Right ventricle myocardium inferior (tissue), 1 donor: ENCODE data around the gene CD226. TPM values are rescaled to one million over a fixed set of nuclear protein-coding genes. Genes with fewer than 3 reads are reported as not detected.
"Not testable (repeated sequence)": the region's sequence is repeated elsewhere in the genome, so short reads cannot be mapped to it uniquely, and the experiment has no call there.

Source experiments
- ATAC-seq: fragments of 200-7000 bp; cut with Tn5 transposase; one replicate; pipeline ENCODE4 v1.9.1; 2020; ENCODE audit warnings: mild to moderate bottlenecking, moderate library complexity
- DNase-seq: peaks from one replicate; pipeline ENCODE4 v3.0.0; 2021; ENCODE audit errors: missing footprints
- intact Hi-C: fragments of 100-400 bp; cut with DNase I; formaldehyde crosslinking; loops from one replicate; pipeline ENCODE4 v1.11.0; 2022
- total RNA-seq: library from RNA; stranded (reverse); fragmentation: NEBNext Ultra II Directional; extraction: Animal tissue kit (Norgen Biotek cat#: 25700); gene quantifications from one replicate; pipeline ENCODE4 v1.2.1, GENCODE V29; 2021
- donor health status: DM: no; HTN: yes; CAD: no; lungs with severe emphysema.

CD226 gene
- total RNA-seq, 1 donor from 2014 or later: 0.95 TPM

DNA sequence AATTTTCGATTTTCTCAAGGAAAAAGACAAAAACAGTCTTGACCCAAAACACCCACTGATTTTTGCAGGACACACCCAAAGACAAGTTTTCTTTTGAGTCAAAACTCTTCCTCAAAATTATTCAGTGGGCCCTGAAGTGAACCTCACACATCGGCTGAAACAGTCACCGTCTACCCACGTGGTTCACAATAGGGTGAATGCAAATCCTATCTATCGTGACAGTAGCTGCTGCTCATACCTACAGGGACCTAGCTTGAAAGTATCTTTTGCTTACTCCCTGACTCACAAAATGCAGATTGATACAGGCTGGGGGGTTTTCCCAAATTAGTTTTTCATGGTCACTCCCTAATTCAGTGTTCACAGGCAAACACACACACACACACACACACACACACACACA lies 10.7 kb upstream of the CD226 start:
- ATAC-seq (no peak), DNase-seq (no peak)
- intact Hi-C loops: no loop called here

DNA sequence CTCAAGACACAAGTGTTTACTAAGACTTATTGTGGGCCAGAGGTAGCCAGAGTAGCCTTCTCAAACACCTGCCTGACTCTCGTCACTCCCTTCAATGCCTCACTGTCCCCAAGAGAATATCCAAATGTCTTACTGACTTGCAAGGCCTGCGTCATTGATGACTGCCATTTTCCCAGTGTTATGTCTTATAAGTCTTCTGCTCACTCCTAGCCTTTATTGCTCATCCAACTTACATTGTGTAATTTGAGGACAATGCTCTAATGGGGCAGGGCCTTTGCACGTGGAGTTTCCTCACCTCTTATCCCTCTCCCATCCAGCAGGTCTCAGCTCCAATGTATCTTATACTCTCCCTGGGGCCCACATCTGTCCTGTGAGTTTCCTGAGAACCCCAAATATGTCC lies 10.1 kb upstream of the CD226 start:
- DNase-seq (no peak), ATAC-seq (no peak)
- intact Hi-C loops: no loop called here

DNA sequence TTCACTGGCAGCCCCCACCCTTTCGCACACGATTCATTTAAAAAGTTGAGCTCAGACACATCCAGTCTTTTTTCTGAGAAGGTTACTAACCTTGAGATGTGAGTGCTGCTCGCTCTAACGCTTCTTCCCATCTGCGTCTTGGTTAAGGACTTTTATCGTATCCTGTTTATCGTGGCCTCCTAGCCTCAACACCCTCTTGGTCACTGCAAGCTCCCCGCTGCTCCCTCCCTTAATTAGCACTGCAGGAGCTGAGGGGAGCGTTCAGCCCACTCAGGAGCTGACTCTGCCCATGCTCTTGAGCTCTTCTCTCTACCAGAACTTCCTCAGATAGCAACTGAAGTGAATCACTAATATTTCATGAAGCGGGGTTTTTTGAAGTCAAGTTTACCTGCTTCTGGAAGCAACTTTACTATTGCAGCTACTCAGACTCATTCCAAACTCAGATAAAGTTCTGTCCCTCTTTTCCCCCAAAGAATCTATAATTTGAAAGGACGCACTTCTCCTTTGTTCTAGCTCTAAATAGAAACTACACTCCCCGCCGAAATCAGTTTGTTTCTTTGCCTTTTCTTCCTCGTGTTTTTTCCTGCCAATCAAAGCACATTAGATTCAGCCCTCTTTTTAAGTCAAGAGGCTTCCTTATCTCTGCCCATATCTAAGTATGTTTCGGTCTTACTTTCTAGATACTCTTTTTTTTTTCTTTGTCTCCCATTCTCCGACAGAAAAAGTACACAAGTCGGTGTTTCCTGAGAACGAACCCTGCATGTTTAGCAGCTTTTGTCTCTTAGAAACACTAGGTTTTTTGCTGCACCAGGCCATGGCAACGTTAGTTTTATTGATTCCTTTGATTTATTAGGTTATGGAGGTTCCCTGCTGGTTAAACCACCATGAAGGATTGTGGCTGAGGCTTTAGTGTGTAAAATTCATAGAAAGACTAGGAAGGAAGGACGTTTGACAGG lies 9.3 kb upstream of the CD226 start:
- intact Hi-C loops: no loop called here
- DNase-seq (no peak), ATAC-seq (no peak)

DNA sequence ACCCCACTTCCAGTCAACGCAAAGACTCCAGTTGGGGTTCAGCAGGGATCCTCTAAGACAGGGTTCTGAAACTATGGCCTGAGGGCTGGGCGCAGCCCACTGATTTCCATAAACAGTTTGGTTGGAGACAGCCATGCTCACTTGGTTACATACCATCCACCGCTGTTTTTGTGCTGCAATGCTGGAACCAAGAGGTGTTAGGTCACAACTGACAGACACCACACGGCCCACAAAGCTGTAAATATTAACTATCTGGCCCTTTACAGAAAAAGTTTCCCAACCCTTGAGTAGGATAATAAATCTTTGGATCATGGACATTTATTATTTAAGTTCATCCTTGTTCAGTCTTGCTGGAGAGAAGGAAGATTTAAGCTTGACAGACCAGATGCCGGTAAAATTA lies 8.4 kb upstream of the CD226 start:
- intact Hi-C loops: no loop called here
- ATAC-seq (no peak), DNase-seq (no peak)

DNA sequence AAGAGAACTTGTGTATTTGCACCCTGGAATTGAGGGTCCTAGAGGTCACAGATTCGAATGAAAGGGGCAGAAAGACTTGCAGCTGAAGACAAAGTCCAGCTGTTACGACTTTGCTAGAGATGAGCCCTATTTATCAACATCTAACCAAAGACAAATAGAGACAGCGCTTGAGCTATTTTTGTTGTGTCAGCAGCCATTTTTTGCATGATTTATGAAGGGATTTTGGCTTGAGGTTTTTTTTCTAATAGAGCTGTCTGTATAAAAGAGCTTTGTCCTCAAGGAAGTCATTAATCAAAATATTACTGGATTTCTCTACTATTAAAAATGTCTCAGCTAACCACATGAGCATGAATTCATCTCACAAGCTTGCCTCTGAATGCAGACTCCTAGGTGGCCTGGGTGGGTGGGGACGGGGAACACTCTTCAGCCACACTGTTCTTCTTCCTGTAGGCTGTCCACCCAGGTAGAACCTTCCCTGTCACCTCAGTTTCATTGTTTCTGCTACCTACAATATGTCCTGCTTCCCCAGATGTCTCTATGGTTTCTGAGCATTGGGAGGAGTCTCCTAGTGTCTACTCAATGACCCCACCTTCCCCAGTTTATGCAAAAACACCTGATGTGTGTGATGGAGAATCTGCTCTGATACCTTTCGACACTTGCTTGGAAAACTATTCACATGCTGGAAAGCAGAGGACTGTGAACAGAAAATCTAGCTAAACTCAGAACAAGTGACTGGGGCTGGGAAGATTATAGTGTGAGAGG lies 7.2 kb upstream of the CD226 start:
- DNase-seq (no peak), ATAC-seq (no peak)
- intact Hi-C loops: no loop called here

DNA sequence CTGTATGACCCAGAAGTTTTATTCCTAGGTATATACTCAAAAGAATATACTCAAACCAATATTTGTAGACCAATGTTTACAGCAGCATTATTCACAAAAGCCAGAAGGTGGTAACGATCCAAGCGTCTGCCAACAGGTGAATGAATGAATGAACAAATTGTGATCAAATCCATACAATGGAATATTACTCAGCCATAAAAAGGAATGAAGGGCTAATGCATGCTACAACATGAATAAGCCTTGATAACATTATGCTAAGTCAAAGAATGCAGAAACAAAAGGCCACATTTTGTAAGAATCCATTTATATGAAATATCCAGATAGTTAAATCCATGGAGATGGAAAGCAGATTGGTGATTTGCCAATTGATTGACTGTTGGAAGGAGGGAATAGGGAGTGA lies 5.5 kb upstream of the CD226 start:
- intact Hi-C loops: no loop called here
- DNase-seq (no peak), ATAC-seq (no peak)

DNA sequence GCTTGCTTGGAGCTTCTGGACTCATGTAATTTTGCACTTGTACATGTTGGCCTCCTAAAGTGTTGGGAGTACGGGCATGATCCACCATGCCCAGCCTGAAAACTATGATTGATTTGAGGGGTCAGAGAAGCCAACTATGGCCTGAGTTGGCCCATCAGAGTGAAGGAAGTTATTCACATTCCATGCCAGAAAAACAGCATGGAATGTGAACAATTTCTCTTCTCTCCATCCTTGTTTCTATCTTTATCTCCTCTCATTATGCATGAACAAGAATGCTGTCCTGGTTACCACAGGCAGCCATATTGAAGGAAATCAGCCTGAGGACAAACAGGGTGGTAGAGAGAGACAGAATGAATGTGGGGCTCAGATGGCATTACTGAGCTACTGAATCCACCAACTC lies 3.5 kb upstream of the CD226 start:
- intact Hi-C loops: no loop called here
- ATAC-seq (no peak), DNase-seq (no peak)

DNA sequence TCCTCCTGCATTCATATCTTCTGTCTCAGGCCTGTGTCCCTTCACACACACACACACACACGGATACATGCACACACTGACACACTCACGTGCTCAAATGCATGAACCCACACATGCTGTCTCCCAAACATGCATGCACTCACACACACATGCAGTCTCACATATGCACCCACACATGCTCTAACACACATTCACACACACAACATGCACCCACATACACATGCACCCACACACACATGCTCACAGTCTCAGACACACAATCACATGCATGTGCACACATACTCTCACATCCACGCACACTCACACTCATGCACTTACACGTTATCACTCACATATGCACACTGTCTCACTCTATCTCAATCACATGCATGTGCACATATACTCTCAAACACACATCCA lies 1.9 kb upstream of the CD226 start:
- ATAC-seq (no peak), DNase-seq (no peak)
- intact Hi-C loops: no loop called here

DNA sequence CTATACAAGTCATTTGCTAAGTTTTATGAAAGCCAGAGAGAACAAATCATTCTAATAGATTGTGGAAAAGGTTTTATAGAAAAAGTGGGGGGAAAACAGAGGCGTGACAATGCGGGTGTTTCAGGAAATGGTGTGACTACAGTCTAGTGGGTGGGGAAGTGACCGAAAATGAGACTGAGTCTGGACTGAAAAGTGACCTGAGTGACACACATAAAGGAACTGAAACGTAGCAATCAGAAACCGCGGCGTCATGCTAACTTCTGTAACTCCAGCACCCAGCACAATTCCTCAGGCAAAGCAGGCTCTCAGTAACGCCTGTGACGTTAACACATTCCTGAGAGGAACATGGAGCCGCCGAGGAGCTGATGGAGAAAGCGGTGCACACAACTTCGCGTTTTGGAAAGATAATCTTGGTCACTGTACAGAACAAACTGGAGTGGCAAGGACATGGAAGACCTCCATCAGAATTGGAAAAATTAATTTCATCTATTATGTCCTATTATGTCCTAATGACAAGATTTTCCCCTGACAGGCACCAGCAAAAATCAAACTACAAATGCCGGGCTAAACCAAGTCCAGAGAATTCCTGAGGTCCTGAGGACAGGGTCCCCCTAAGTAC lies 1.4 kb upstream of the CD226 start:
- intact Hi-C loops: no loop called here
- peak; percentile 62 for ATAC-seq

DNA sequence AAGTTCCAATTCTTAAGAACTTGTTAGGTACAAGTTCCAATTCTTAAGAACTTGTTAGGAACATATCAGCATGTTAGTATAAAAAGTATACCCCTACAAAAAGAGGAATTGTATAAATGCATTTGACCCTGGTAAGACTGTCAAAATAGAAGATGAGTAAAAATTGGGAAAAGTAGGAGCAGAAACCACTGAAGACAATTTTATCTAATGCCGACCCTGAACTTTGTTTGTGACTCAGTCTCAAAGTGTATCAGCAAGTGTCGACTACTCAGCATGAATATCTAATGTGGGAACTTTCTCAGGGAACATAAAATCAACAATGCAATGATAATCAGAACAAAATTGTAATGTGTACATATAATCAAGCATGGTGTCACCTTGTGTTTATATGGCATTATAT lies 583 bp upstream of the CD226 start:
- no peak for DNase-seq
- intact Hi-C loops: no loop called here
- no peak for ATAC-seq

More for the DNA sequence above, 1.4 kb upstream of the CD226 start:
- peak; percentile 76 for DNase-seq

DNA sequence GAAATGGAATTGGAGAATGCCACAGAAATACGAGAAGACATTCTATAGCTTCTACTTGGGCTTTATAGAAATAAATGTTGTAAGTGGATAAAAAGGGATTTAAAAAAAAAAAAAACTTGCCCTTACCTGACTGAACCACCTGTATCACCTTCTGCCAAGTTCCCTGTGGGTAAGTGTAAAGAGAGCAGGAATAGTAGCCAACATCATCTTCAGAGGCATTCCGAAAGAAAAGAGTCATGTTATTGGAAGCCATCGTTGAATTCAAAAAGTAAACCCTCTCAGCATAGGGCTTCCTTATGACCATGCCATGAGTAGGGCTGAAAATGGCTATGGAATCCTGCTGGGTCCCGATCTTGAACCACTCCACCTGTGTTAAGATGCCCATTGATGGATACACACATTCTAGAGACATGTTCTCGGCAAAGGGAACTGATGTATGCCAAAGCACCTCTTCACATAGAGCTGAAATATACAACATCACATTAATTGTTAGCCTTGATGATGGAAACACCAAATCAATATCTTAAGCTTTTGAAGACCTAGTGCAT lies 991 bp downstream of the CD226 start:
- ATAC-seq: no peak
- no peak for DNase-seq
- intact Hi-C loops: no loop called here

DNA sequence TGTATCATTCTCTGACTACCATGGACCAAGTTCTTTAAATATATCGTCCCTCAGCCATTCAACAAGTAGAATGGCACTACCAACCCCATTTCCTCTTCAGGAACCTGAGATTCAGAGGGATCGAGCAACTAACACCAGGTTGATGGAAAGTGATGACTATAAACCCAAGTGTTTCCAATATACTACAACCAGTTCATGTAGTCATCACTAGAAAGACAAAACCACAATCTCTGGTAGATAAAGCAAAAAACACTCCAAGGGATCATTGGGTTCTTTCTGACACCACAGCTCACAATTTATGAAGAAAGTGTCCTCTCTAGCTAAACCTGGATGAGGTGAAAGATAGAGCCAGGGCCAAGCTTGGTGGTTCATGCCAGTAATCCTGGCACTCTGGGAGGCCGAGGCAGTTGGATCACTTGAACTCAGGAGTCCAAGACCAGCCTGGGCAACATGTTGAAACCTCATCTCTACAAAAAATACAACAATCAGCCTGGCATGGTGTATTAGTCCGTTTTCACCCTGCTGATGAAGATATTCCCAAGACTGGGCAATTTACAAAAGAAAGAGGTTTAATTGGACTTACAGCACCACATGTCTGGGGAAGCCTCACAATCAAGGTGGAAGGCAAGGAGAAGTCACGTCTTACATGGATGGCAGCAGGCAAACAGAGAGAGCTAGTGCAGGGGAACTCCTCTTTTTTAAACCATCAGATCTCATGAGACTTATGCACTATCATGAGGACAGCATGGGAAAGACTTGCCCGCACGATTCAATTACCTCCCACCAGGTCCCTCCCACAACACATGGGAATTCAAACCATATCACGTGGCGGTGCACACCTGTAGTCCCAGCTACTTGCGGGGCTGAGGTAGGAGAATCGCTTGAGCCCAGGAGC lies 2.2 kb downstream of the CD226 start:
- intact Hi-C loops: no loop called here
- ATAC-seq: no peak
- DNase-seq: no peak

DNA sequence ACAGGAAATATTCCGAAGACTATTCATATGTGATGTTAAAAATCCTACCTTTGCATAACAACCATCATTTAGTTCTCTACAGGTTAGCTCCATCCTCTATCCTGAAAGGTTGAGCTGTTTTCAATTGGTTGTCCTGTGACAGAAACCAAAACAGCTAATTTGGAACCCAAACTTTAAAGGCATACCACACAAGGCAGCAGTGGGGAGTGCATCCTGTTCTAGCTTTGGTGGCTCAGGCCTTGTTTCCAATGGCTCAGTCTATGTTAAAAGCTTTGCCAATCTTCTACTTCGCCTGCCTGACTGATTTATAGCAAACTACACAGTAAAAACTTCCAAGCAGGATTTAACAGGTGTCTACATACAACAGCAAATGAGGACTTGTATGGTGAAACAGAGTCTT lies 3.2 kb downstream of the CD226 start:
- DNase-seq: no peak
- no peak for ATAC-seq
- intact Hi-C loops: no loop called here

DNA sequence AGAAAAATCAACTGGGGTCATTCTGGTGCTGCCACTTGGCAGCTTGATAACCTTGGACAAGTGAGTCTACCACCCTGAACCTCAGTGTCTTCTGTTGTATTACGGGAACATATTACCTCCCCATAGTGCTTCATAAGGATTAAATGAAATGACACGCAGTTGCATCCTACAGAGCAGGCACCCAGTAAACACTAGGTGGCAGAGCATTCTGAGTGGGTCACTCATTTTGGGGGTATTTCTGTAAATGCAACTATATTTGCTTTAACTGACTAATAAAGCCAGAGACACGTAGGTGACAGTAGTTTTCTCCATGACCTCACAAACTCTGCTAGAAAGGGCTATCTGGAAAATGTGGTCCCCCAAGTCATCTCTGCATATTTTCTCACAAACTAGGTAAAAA lies 4.7 kb downstream of the CD226 start:
- DNase-seq (no peak), ATAC-seq (no peak)
- intact Hi-C loops: no loop called here

DNA sequence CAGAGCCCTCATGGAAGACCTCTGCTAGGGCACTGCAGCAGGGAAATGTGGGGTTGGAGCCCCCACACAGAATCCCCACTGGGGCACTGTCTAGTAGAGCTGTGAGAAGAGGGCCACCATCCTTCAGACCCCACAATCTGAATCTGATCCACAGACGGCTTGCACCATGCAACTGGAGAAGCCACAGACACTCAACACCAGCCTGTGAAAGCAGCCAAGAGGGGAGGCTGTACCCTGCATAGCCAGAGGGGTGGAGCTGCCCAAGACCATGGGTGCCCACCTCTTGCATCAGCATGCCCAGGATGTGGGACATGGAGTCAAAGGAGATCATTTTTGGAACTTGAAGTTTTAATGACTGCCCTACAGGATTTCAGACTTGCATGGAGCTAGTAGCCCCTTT lies 6.5 kb downstream of the CD226 start:
- no peak for ATAC-seq
- DNase-seq: no peak
- intact Hi-C loops: no loop called here

DNA sequence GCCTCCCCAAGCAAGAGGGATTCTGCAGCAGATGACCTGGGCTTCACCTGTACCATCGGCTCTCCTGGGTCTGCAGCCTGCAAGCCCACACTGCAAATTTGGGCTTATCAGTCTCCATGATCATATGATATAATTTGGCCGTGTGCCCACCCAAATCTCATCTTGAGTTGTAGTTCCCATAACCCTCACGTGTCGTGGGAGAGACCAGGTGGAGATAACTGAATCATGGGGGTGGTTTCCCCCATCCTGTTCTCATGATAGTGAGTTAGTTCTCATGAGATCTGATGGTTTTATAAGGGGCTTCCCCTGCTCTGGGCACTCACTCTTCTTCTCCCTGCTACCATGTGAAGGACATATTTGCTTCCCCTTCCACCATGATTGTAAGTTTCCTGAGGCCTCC lies 7.9 kb downstream of the CD226 start:
- not testable (repeated sequence) for ATAC-seq
- intact Hi-C loops: loop anchor here (5.0 to 10.0 kb wide), 2 partner anchors 57 to 105 kb away; no protein-coding TSS in a partner anchor

DNA sequence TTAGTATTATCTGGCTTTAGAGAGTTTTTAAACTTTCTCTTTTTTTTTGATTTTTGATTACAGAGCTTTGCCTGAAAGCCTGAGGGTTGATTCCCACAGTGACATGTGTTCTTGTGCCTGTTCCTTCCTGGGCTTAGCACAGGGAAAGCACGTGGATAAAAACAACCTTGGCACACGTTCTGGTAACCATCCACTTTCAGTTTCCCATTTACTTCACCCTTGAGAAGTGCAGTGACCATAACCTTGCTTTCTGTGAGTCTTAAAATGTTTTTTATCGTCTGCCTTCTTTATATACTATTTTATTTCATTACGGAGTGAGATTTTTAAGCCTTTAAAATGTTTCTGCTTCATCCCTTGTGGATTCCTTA lies 11.5 kb downstream of the CD226 start:
- DNase-seq (no peak), ATAC-seq (peak; percentile 85)
- intact Hi-C loops: loop anchor here (5.0 to 10.0 kb wide), 2 partner anchors 61 to 109 kb away; no protein-coding TSS in a partner anchor

More for the DNA sequence above, 7.9 kb downstream of the CD226 start:
- not testable (repeated sequence) for DNase-seq
